Measurements from ENCODE around the gene DNAJA1.
"Not testable (repeated sequence)": the region's sequence is repeated elsewhere in the genome, so short reads cannot be mapped to it uniquely, and the experiment has no call there.

DNAJA1 gene

DNA sequence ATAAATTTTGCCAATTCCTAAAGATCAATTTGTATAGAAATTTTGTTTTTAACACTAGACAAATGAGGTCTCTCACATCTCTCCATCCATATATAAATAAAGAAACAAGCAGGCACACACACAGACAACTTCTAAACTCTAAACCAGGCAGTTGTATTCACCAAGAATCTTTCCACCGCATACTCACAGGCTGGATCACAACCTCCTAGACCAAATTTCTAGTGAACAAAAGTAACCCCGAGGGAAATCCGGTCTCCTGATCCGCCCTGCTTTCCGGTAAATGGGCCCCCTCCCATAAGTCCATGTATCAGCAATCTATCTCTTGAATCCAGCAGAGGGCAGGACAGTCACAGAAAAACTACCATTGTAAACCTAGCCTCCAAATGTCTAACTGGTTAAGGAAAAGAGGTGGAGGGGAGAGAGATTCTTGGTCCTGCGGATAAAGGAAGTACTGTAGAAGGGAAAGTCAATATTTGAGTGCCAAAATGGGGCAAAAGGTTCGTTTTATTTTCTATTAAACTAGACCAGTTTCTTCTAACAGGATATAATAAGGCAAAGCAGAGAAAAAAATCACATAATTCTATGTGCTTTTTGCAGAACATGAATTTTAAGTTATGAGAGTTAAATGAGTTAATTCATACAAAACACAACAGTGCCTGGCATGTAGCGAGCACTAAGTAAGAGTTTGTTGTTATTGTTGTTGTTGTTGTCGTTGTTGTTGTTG is 56.2 kb downstream of the DNAJA1 start:
- DNase-seq (ENCODE audit: low read depth in 2 of 2), result peak in 1 of 2 donors; percentile 32

GRCh38 chr9:33082128-33082527 is 57.1 kb downstream of the DNAJA1 start:
- DNase-seq (ENCODE audit: low read depth in 2 of 2), result no peak

DNA sequence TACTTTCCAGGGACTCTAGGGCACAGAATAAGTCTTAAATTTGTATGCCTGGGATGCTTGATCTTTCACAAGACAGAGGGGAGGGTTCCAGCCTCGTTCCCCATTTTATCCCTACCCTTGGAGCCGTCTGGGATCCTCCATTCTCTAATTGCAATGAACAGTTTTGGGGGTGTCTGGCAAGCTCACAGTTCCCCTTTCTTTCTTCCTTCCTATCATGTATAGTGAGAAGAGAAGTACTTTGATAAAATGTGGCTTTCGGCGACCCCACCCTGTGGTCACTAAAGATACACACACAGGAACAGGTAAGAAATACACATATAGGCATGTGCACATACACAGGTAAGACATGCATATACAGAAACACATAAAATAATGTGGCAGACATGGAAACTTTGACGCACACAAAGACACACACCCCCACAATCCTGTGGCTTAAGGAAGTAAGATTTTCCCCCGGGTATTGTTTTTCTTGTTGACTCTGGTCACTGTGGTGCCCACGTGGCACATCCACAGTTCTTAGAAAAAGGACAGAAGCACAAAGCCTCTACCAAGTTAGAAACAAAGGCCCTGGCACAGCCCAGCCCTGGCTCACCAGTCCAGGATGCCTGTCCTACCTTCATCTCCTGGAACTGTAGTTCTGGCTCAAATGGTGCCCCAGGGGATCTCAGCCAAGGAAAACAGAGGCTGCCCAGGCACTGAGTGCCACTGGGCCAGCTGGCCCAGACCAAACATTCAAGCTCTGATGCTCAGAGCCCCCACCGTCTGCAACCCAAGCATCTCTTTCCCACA is 57.7 kb downstream of the DNAJA1 start:
- no peak for DNase-seq (ENCODE audit: low read depth in 2 of 2)

- DNase-seq (ENCODE audit: low read depth in 2 of 2), result not testable (repeated sequence)
These were observed 60.6 kb downstream of the DNAJA1 start for GRCh38 chr9:33085672-33086071.
